HG02884 (cell line): ENCODE measurements around the gene VSNL1.
A peak's percentile ranks its signal among the peaks of the same experiment; 100 is the strongest.

Source experiments
- ATAC-seq: cut with Tn5 transposase; IDR thresholded peaks from one replicate; pipeline ENCODE4 v1.9.1; 2021; ENCODE audit warnings: mild to moderate bottlenecking, moderate library complexity; ENCODE audit not compliant: unreplicated experiment

Gene VSNL1

GRCh38 chr2:17540093-17540812 lies at the start of gene VSNL1:
Gene VSNL1, plus strand, starts transcription at chr2:17540696. Its CDS starts 51,379 bp downstream, at chr2:17592075.
- ATAC-seq, result no peak

GRCh38 chr2:17495590-17495989 lies 44.9 kb upstream of the VSNL1 start:
- no peak for ATAC-seq

- no peak for ATAC-seq
These were observed 42.8 kb upstream of the VSNL1 start for GRCh38 chr2:17497718-17498117.

GRCh38 chr2:17506736-17507616 lies 33.5 kb upstream of the VSNL1 start:
- no peak for ATAC-seq

GRCh38 chr2:17515652-17516051 lies 24.8 kb upstream of the VSNL1 start:
- ATAC-seq, result no peak

- peak; percentile 36 for ATAC-seq
These were observed 22.9 kb upstream of the VSNL1 start for GRCh38 chr2:17517481-17518211.

- peak; percentile 83 for ATAC-seq
These were observed 22.0 kb upstream of the VSNL1 start, which contains the start of gene RAD51AP2 for GRCh38 chr2:17518212-17519154. Gene RAD51AP2, minus strand, starts transcription at chr2:17518440. Its CDS starts 25 bp downstream, at chr2:17518415.

GRCh38 chr2:17519486-17519885 lies 21.0 kb upstream of the VSNL1 start:
- no peak for ATAC-seq

- peak; percentile 22 for ATAC-seq
These were observed 19.7 kb upstream of the VSNL1 start for GRCh38 chr2:17520761-17521160.

GRCh38 chr2:17521621-17522020 lies 18.9 kb upstream of the VSNL1 start:
- no peak for ATAC-seq

- no peak for ATAC-seq
These were observed 18.2 kb upstream of the VSNL1 start for GRCh38 chr2:17522303-17522702.

- ATAC-seq, result no peak
These were observed 10.7 kb upstream of the VSNL1 start for GRCh38 chr2:17529771-17530170.

- ATAC-seq, result no peak
These were observed 7.0 kb upstream of the VSNL1 start for GRCh38 chr2:17533546-17533945.

GRCh38 chr2:17536416-17536815 lies 4.1 kb upstream of the VSNL1 start:
- ATAC-seq, result no peak

- ATAC-seq, result peak; percentile 53
These were observed 2.3 kb upstream of the VSNL1 start for GRCh38 chr2:17538022-17538843.

- ATAC-seq, result peak; percentile 61
These were observed 1.5 kb upstream of the VSNL1 start for GRCh38 chr2:17538844-17539554.

GRCh38 chr2:17539611-17540092 lies 844 bp upstream of the VSNL1 start:
- ATAC-seq, result no peak

- no peak for ATAC-seq
These were observed 476 bp downstream of the VSNL1 start for GRCh38 chr2:17540813-17541530.
